Astrocyte (in vitro differentiated cells and primary cell): ENCODE results near the gene APPBP2.

Source experiments
- EZH2 ChIP-seq: IDR thresholded peaks from 2 replicates; pipeline ENCODE4 v1.6.1; 2012; ENCODE audit warnings: mild to moderate bottlenecking, low read length, inconsistent platforms; ENCODE audit not compliant: insufficient read depth
- TF ChIP-seq, protein P1 (sequence below): IDR thresholded peaks from 2 replicates; pipeline ENCODE4 v1.5.1; 2011; ENCODE audit warnings: low read depth, mild to moderate bottlenecking, inconsistent platforms, low read length, moderate library complexity; ENCODE audit not compliant: insufficient read depth

- TF ChIP-seq, protein P1, sequence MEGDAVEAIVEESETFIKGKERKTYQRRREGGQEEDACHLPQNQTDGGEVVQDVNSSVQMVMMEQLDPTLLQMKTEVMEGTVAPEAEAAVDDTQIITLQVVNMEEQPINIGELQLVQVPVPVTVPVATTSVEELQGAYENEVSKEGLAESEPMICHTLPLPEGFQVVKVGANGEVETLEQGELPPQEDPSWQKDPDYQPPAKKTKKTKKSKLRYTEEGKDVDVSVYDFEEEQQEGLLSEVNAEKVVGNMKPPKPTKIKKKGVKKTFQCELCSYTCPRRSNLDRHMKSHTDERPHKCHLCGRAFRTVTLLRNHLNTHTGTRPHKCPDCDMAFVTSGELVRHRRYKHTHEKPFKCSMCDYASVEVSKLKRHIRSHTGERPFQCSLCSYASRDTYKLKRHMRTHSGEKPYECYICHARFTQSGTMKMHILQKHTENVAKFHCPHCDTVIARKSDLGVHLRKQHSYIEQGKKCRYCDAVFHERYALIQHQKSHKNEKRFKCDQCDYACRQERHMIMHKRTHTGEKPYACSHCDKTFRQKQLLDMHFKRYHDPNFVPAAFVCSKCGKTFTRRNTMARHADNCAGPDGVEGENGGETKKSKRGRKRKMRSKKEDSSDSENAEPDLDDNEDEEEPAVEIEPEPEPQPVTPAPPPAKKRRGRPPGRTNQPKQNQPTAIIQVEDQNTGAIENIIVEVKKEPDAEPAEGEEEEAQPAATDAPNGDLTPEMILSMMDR: no peak
- no peak for TF ChIP-seq EZH2
Observed at GRCh38 chr17:60468371-60468770, 57.7 kb downstream of the APPBP2 start.
